Fibroblast of lung (primary cell): ENCODE results near the gene PFKFB4. TPM values are rescaled to one million over a fixed set of nuclear protein-coding genes. Genes with fewer than 3 reads are reported as not detected.

Experiments used
- DNase-seq, 2 donors: peaks; one replicate each; pipeline versions ENCODE4 v3.0.0 to v3.0.0-alpha.2; 2010; ENCODE audit warnings: low read depth in 2 of 2
- H2AFZ ChIP-seq: 2 replicates; pipeline ENCODE4 v1.5.1; 2012; ENCODE audit warnings: low read length, control low read depth, inconsistent platforms
- H3K27ac ChIP-seq: 2 replicates; pipeline ENCODE4 v1.5.1; 2011; ENCODE audit warnings: low read length, control low read depth; ENCODE audit not compliant: insufficient read depth
- H3K27me3 ChIP-seq: 2 replicates; pipeline ENCODE4 v1.5.1; 2011; ENCODE audit warnings: mild to moderate bottlenecking, low read length; ENCODE audit not compliant: control insufficient read depth, insufficient read depth
- H3K36me3 ChIP-seq: 2 replicates; pipeline ENCODE4 v1.5.1; 2011; ENCODE audit warnings: low read length; ENCODE audit not compliant: control insufficient read depth, insufficient read depth
- H3K4me1 ChIP-seq: 2 replicates; pipeline ENCODE4 v1.5.1; 2011; ENCODE audit warnings: low read length; ENCODE audit not compliant: control insufficient read depth, insufficient read depth; ENCODE audit errors: extremely low read depth
- H3K4me2 ChIP-seq: 2 replicates; pipeline ENCODE4 v1.5.1; 2011; ENCODE audit warnings: low read length, control low read depth; ENCODE audit not compliant: insufficient read depth; ENCODE audit errors: extremely low read depth
- H3K4me3 ChIP-seq, 4 experiments: fragments of 200-600 bp in 1 of 4; sonication (generic) in 1 of 4; replicated peaks in 1 of 4; 2 replicates each; pipeline ENCODE4 v1.5.1; 2011 to 2016; ENCODE audit warnings: low read length in 4 of 4, low read depth in 3 of 4, mild to moderate bottlenecking in 3 of 4, control low read depth in 2 of 4, inconsistent platforms in 1 of 4, mixed read lengths in 1 of 4; ENCODE audit not compliant: insufficient read depth in 1 of 4; ENCODE audit errors: control extremely low read depth in 1 of 4
- H3K79me2 ChIP-seq: 2 replicates; pipeline ENCODE4 v1.5.1; 2012; ENCODE audit warnings: mild to moderate bottlenecking, low read length, inconsistent platforms; ENCODE audit not compliant: control insufficient read depth, insufficient read depth
- H3K9ac ChIP-seq: 2 replicates; pipeline ENCODE4 v1.5.1; 2011; ENCODE audit warnings: mild to moderate bottlenecking, low read length, control low read depth; ENCODE audit not compliant: insufficient read depth
- H3K9me3 ChIP-seq: 2 replicates; pipeline ENCODE4 v1.5.1; 2012; ENCODE audit warnings: low read depth, low read length; ENCODE audit not compliant: control insufficient read depth, insufficient read depth
- H4K20me1 ChIP-seq: 2 replicates; pipeline ENCODE4 v1.5.1; 2011; ENCODE audit warnings: low read length; ENCODE audit not compliant: control insufficient read depth, insufficient read depth; ENCODE audit errors: extremely low read depth
- CTCF ChIP-seq, 2 donors: IDR thresholded peaks in 1 of 2; conservative IDR thresholded peaks in 1 of 2; 1 replicate in 1 of 2; 2 replicates in 1 of 2; pipeline ENCODE4 v1.5.1; 2011 to 2012; ENCODE audit warnings: low read length in 2 of 2, control low read depth in 1 of 2, inconsistent platforms in 1 of 2, low read depth in 1 of 2, mild to moderate bottlenecking in 1 of 2
- EZH2 ChIP-seq: IDR thresholded peaks from 2 replicates; pipeline ENCODE4 v1.5.1; 2012; ENCODE audit warnings: low read length, control low read depth, mild to moderate bottlenecking; ENCODE audit errors: missing control alignments
- polyA plus RNA-seq, 2 donors: library from polyadenylated mRNA; depleted of rRNA in 1 of 2; stranded (reverse) in 1 of 2; unstranded in 1 of 2; fragments of >200 nt; gene quantifications; 2 replicates each; pipeline ENCODE4 v1.2.1, GENCODE V29; 2011 to 2012; ENCODE audit warnings: missing spikeins in 1 of 2
- total RNA-seq: library from RNA; depleted of rRNA; stranded (reverse); fragments of >200 nt; gene quantifications from 2 replicates; pipeline ENCODE4 v1.2.1, GENCODE V29; 2014

The PFKFB4 gene
- total and polyA plus RNA-seq, 2 donors (not counting 1 experiment from before 2014, with no cell fraction given): 9.3 to 12.2 TPM

- H3K9me3 ChIP-seq: no peaks in the 10 kb centered on the region
- H3K79me2 ChIP-seq: no peaks in the 10 kb centered on the region
- peaks cover 2% of the 10 kb centered on the region for H3K36me3 ChIP-seq
- H3K9ac ChIP-seq: no peak overlapping the region
- peaks cover 6% of the 10 kb centered on the region for H3K4me1 ChIP-seq
- no peaks in the 10 kb centered on the region for H3K27me3 ChIP-seq
- no peak for DNase-seq
- H3K27ac ChIP-seq: no peak overlapping the region
- no peaks in the 10 kb centered on the region for H4K20me1 ChIP-seq
- no peak overlapping the region for H2AFZ ChIP-seq
- H3K4me3 ChIP-seq: no peak overlapping the region
- no peak overlapping the region for H3K4me2 ChIP-seq
- TF ChIP-seq CTCF (conservative IDR thresholded peaks at IDR 0.05 in 1 of 2, IDR thresholded peaks at IDR 0.05 in 1 of 2; ENCODE audit: low read depth in 1 of 2, low read length in 2 of 2) (no peak), EZH2 (no peak)
These were observed 13.3 kb upstream of the PFKFB4 start for GRCh38 chr3:48569808-48570450.

- DNase-seq: no peak
- no peaks in the 10 kb centered on the region for H3K79me2 ChIP-seq
- H3K4me2 ChIP-seq: no peak overlapping the region
- H3K4me3 ChIP-seq: no peak overlapping the region
- H3K27me3 ChIP-seq: no peaks in the 10 kb centered on the region
- peaks cover 2% of the 10 kb centered on the region for H3K36me3 ChIP-seq
- no peak overlapping the region for H3K27ac ChIP-seq
- H4K20me1 ChIP-seq: no peaks in the 10 kb centered on the region
- H3K9ac ChIP-seq: no peak overlapping the region
- no peaks in the 10 kb centered on the region for H3K9me3 ChIP-seq
- H2AFZ ChIP-seq: no peak overlapping the region
- peaks cover 6% of the 10 kb centered on the region for H3K4me1 ChIP-seq
- TF ChIP-seq CTCF (conservative IDR thresholded peaks at IDR 0.05 in 1 of 2, IDR thresholded peaks at IDR 0.05 in 1 of 2; ENCODE audit: low read depth in 1 of 2, low read length in 2 of 2) (no peak), EZH2 (no peak)
These were observed 12.8 kb upstream of the PFKFB4 start for GRCh38 chr3:48569400-48569799.

- H3K27me3 ChIP-seq: no peaks in the 10 kb centered on the region
- H2AFZ ChIP-seq: no peak overlapping the region
- H3K79me2 ChIP-seq: no peaks in the 10 kb centered on the region
- no peak for DNase-seq
- H3K4me1 ChIP-seq: peaks cover 12% of the 10 kb centered on the region
- no peak overlapping the region for H3K9ac ChIP-seq
- TF ChIP-seq EZH2: no peak
- TF ChIP-seq CTCF (conservative IDR thresholded peaks at IDR 0.05 in 1 of 2, IDR thresholded peaks at IDR 0.05 in 1 of 2; ENCODE audit: low read depth in 1 of 2, low read length in 2 of 2): no peak
- H3K4me3 ChIP-seq: no peak overlapping the region
- no peaks in the 10 kb centered on the region for H3K9me3 ChIP-seq
- H3K27ac ChIP-seq: no peak overlapping the region
- H4K20me1 ChIP-seq: no peaks in the 10 kb centered on the region
- no peak overlapping the region for H3K4me2 ChIP-seq
- peaks cover 2% of the 10 kb centered on the region for H3K36me3 ChIP-seq
These were observed 11.9 kb upstream of the PFKFB4 start for GRCh38 chr3:48568476-48568875.
